Lower leg skin (tissue), 3 donors: ENCODE measurements around the gene WNK2.

Experiments
- CTCF ChIP-seq, 3 donors: fragments of 450-650 bp; IDR thresholded peaks; one replicate each; pipeline ENCODE4 v1.5.1; 2016; ENCODE audit warnings: antibody characterized with exemption in 3 of 3, mild to moderate bottlenecking in 3 of 3, moderate library complexity in 2 of 3
- POLR2A ChIP-seq, 2 donors: fragments of 450-650 bp; IDR thresholded peaks; one replicate each; pipeline ENCODE4 v1.6.1; 2016 to 2017; ENCODE audit warnings: antibody characterized with exemption in 2 of 2, mild to moderate bottlenecking in 1 of 2, moderate library complexity in 1 of 2

- TF ChIP-seq CTCF (IDR thresholded peaks at IDR 0.05) = no peak
- no peak for TF ChIP-seq POLR2A (IDR thresholded peaks at IDR 0.05)
Observed at GRCh38 chr9:93221044-93221443, 37.1 kb downstream of the WNK2 start.
